Measurements from ENCODE around the gene DIPK1B. TPM values are rescaled to one million over a fixed set of nuclear protein-coding genes. Genes with fewer than 3 reads are reported as not detected.

DIPK1B gene
- total RNA-seq, 3 donors from 2014 or later: 4.8 to 8.2 (median 5.6) TPM

DNA sequence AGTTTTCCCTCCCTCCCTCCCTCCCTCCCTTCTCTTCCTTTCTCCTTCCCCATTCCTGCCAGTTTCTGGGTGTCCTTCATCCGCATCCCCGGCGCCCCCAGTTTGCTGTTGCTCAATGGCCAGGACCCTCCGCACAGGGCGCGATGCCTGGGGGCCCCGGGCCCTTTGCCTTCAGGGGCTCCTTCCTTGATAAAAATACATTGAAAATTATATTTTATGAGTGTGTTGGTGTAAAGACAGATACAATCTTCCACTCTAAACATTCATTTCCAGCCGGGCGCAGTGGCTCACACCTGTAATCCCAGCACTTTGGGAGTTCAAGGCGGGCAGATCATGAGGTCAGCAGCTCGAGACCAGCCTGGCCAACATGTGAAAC, 17.5 kb upstream of the DIPK1B start:
- Histone ChIP-seq H3K4me3 (no peak overlapping the region), H3K36me3 (no peaks in the 10 kb centered on the region), H3K9me3 (no peaks in the 10 kb centered on the region), H3K4me1 (no peaks in the 10 kb centered on the region), H3K27me3 (no peaks in the 10 kb centered on the region), H3K27ac (peak overlapping the region; percentile 65 to 79)
- no peak for TF ChIP-seq POLR2A (IDR thresholded peaks at IDR 0.05)
- TF ChIP-seq, protein P1, sequence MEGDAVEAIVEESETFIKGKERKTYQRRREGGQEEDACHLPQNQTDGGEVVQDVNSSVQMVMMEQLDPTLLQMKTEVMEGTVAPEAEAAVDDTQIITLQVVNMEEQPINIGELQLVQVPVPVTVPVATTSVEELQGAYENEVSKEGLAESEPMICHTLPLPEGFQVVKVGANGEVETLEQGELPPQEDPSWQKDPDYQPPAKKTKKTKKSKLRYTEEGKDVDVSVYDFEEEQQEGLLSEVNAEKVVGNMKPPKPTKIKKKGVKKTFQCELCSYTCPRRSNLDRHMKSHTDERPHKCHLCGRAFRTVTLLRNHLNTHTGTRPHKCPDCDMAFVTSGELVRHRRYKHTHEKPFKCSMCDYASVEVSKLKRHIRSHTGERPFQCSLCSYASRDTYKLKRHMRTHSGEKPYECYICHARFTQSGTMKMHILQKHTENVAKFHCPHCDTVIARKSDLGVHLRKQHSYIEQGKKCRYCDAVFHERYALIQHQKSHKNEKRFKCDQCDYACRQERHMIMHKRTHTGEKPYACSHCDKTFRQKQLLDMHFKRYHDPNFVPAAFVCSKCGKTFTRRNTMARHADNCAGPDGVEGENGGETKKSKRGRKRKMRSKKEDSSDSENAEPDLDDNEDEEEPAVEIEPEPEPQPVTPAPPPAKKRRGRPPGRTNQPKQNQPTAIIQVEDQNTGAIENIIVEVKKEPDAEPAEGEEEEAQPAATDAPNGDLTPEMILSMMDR (IDR thresholded peaks at IDR 0.05): no peak
- no peak for DNase-seq (ENCODE audit: low spot score in 2 of 2)
- intact Hi-C loops (cut with DNase I; ENCODE audit: low total_unique reads): no loop called here

DNA sequence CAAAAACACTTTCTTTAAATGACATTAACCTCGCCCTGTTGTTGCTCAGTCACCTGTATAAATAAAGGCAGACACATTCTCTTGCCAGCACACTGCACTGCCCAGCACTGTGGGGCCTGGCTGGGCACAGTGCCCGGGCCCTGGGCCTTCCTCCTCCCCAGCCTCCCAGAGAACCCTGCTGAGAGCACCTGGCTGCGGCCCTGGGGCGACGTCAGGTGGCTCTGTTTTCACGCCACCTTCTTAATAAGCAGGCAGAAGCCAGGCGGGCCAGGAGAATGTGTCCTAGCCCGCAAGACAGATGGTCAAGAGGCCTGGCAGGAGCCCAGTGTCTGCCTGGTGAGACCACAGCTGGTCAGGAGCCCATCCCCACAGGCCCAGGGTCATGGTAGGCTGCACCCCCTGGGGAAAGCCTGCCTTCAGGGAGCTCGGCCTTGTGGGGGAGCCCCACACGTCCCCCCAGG, 16.9 kb upstream of the DIPK1B start:
- Histone ChIP-seq H3K27me3 (no peaks in the 10 kb centered on the region), H3K27ac (peak overlapping the region; percentile 68 to 79), H3K4me1 (no peaks in the 10 kb centered on the region), H3K4me3 (no peak overlapping the region), H3K36me3 (no peaks in the 10 kb centered on the region), H3K9me3 (no peaks in the 10 kb centered on the region)
- intact Hi-C loops (cut with DNase I; ENCODE audit: low total_unique reads): no loop called here
- DNase-seq (ENCODE audit: low spot score in 2 of 2): peak; percentile 88 to 90
- TF ChIP-seq POLR2AphosphoS5 (IDR thresholded peaks at IDR 0.05) (no peak), POLR2A (IDR thresholded peaks at IDR 0.05) (no peak)
- TF ChIP-seq, protein P1 (IDR thresholded peaks at IDR 0.05): no peak

DNA sequence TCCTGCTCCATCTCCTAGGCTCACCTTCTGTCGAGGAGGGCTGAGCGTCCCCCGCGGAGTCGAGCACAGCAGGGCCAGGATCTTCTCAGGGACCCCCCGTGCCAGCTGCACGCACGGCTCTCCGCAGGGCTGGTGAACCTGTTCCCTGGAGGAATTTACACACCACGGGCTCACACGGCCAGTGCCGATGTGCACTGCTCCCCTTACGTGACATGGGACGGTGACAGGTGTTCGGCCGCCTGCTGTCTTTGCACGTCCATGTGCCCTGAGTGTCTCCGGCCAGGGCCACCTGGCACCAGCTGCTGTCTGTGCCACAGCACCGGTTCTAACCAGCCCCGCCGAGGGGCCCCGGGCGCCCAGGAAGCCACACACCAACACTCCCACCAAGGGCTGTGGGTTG, 16.4 kb upstream of the DIPK1B start:
- Histone ChIP-seq H3K27me3 (no peaks in the 10 kb centered on the region), H3K4me1 (no peaks in the 10 kb centered on the region), H3K9me3 (no peaks in the 10 kb centered on the region), H3K4me3 (no peak overlapping the region), H3K27ac (peak overlapping the region; percentile 68 to 79), H3K36me3 (no peaks in the 10 kb centered on the region)
- TF ChIP-seq POLR2A (IDR thresholded peaks at IDR 0.05) (no peak), POLR2AphosphoS5 (IDR thresholded peaks at IDR 0.05) (no peak)
- TF ChIP-seq, protein P1 (IDR thresholded peaks at IDR 0.05): no peak
- intact Hi-C loops (cut with DNase I; ENCODE audit: low total_unique reads): no loop called here
- DNase-seq (ENCODE audit: low spot score in 2 of 2): no peak

DNA sequence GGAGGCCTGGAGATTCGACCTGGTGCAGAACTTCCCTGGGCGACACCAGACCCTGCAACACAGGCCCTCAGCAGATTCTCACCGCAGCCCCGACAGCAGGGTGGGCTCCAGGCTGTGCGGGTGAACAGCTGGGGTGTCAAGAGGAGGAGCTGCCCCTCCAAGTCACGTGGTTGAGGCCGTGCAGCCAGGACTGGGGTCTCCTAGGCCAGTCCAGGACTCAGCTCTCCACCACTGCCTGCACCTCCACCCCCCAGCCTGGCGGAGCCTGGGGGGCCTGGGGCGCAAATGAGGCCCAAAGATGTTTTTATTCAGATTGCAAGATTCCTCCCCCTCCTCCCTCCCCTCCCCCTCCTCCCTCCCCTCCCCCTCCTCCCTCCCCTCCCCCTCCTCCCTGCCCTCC, 15.9 kb upstream of the DIPK1B start:
- Histone ChIP-seq H3K9me3 (no peaks in the 10 kb centered on the region), H3K4me1 (no peaks in the 10 kb centered on the region), H3K36me3 (no peaks in the 10 kb centered on the region), H3K27ac (no peak overlapping the region), H3K4me3 (no peak overlapping the region), H3K27me3 (no peaks in the 10 kb centered on the region)
- DNase-seq (ENCODE audit: low spot score in 2 of 2): no peak
- intact Hi-C loops (cut with DNase I; ENCODE audit: low total_unique reads): no loop called here
- TF ChIP-seq POLR2A (IDR thresholded peaks at IDR 0.05) (no peak), POLR2AphosphoS5 (IDR thresholded peaks at IDR 0.05) (no peak)
- TF ChIP-seq, protein P1 (IDR thresholded peaks at IDR 0.05): no peak

DNA sequence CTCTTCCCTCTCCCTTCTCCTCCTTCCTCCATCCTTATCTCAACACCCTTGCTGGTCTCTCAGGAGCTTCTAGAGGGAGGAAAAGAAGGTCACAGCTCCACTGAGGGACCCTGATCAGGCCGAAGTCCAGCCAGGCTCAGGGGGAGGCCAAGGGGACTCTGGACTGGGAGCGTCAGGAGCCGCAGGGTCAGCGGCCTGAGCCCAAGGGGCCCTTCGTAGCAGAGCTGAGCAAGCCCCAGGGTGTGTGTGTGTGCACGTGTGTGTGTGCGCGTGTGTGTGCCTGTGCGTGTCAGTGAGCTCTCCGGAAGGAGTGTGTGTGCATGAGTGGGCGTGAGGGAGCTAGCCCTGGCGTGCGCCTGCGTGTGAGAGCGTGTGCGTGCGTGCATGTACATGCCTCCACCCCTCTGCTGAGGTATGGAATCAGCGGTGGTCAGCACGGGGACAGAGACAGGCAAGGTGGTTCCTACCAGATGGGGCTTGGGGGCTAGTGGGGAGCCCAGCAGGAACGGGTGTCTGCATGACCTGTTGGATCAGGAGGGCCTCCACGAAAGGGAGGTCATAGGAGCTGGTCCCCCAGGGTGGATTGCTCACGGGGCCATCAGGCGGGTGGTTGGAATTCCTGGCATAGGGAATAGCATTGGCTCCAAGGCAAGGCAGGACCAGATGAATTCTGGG, 15.1 kb upstream of the DIPK1B start:
- intact Hi-C loops (cut with DNase I; ENCODE audit: low total_unique reads): no loop called here
- Histone ChIP-seq H3K9me3 (no peaks in the 10 kb centered on the region), H3K4me3 (peak overlapping the region in 1 of 3 donors; percentile 26), H3K36me3 (no peaks in the 10 kb centered on the region), H3K27me3 (no peaks in the 10 kb centered on the region), H3K27ac (no peak overlapping the region), H3K4me1 (no peaks in the 10 kb centered on the region)
- TF ChIP-seq, protein P1 (IDR thresholded peaks at IDR 0.05): no peak
- no peak for TF ChIP-seq POLR2A (IDR thresholded peaks at IDR 0.05)
- no peak for TF ChIP-seq POLR2AphosphoS5 (IDR thresholded peaks at IDR 0.05)
- no peak for DNase-seq (ENCODE audit: low spot score in 2 of 2)
